M059J (cell line): ENCODE measurements around the gene C6orf136. TPM values are rescaled to one million over a fixed set of nuclear protein-coding genes. Genes with fewer than 3 reads are reported as not detected.

Experiments
- DNase-seq: peaks from one replicate; pipeline ENCODE4 v3.0.0-alpha.2; 2012; ENCODE audit warnings: low read depth
- total RNA-seq: library from RNA; depleted of rRNA; stranded (reverse); fragments of >200 nt; shearing (Covaris generic); gene quantifications from 2 replicates; pipeline ENCODE4 v1.2.3, GENCODE V29; 2014

The C6orf136 gene
- total RNA-seq, 1 experiment from 2014 or later, result 9.1 TPM

GRCh38 chr6:30615958-30616810 is 30.7 kb upstream of the C6orf136 start:
- peak; percentile 59 for DNase-seq

DNA sequence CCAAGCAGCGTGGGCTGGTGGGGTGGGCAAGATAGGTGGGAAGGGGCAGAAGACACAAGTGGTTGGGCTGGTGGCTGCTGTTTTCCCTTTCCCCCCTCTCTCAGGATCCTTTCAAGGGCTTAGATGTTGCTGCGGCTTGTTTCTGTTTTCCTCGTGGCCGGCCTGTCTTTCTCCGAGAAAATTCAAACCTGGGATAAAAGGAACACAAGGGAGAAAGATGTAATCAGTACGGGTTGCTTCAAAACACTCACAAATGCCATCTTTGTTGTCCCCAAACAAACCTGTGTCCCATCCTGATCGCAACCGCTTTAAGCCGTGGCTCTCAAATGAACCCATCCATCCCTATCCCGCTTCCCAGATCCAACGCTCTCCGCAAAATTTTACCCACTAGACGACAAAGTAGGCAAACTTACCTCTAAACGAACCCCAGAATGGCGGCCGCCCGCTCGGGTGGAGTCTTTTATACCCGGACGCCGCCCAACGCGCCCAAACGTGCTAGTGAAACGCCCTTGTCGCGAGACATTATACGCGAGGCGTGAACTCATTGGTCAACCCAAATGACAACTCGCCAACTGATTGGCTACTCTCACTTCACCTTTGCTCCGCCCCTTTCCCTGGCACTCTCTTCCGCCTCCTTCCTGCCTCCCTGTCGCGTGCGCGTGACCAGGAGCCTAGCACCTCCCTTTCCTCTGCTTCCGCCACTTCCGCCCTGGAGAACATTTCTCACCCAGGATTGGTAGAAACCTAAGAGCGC is 29.9 kb upstream of the C6orf136 start, which contains the start of gene PPP1R10:
PPP1R10 (minus strand) TSS at position 433 of the 754 bp plus-strand sequence. CDS start 7,299 bp downstream, outside the sequence.
- DNase-seq, result peak; percentile 100

- peak; percentile 99 for DNase-seq
Observed at GRCh38 chr6:30617565-30618269, 29.2 kb upstream of the C6orf136 start, which contains the start of gene MRPS18B. TSS of gene MRPS18B (plus strand) at chr6:30617840. CDS start at chr6:30617866, 26 bp downstream.

DNA sequence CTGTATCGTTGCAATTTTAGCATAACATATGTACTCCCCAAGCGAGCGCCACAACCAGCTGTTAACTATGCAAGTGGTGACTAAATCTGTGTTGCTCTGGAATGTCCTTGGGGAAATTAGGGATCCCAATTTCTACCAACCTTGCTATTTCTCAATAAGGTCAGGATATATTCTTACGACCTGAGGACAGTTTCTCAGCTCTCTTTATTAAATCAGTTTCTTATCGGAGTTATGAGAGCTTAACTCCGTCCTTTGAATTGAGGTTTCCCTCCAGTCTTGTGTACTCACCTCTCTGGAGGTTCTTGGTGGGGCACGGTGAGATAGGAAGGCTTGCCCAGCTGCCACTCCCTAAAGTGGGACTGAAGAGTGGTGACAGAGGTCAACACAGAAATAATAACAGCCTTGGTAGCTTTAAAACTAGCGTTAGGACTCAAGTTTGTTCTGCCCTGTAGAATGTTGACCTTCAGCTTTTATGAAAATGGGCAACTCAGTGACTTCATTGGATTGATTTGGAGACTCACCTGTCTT is 28.6 kb upstream of the C6orf136 start:
- DNase-seq, result no peak

DNA sequence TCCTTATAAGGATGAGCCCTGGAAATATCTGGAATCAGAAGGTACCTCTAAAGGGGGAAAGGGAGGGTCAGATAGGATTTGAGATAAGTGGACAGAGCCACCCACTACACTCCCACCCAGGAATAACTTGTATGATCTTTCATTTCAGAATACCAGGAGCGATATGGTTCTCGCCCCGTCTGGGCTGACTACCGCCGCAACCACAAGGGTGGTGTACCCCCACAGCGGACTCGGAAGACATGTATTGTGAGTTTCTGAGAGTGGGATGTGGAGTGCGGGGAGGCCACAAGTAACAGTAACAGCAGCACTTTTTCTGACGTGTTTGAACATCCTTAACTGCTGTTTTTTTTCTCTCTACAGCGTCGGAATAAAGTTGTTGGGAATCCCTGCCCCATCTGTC is 27.4 kb upstream of the C6orf136 start:
- no peak for DNase-seq

GRCh38 chr6:30625511-30625910 is 21.4 kb upstream of the C6orf136 start:
- DNase-seq, result no peak

DNA sequence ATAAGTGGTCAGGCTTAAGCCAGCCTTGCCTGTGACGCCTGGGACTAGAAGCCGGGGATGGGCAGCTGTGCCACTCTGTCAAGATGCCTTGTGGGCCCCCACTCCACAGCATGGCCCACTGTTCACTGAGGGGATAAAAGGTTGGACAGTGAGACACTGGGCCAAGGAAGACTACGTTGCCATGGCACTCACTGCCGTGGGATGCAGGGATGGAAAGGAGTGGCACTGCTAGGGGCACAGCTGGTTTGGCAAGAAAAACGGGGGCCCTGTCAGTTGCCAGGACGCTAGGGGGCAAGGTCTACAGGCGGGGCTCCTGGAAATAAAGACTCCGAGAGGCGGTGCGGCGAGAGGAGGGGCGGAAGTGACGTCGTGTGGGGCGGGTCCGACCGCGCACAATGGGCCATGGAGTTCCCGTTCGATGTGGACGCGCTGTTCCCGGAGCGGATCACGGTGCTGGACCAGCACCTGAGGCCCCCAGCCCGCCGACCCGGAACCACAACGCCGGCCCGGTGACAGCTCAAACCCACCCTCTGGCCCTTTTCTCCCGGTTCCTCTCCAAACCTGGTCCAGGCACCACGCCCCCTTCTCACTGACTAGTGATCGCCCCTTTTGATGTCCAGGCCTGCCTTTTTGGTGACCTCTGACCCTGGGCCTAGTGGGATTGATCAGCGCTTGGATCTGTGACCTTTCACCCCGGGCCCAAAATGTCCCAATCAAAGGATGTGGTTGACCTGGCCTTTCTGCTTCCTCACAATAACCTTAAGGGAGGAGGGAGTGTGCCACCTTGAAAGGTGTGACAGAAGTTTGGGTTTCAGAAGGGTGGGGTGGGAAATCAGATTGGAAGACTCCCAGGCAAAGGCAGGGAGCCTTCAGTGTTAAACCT is 20.2 kb upstream of the C6orf136 start, which contains the start of gene ATAT1:
ATAT1 (plus strand) TSS at position 391 of the 883 bp plus-strand sequence.
- DNase-seq, result peak; percentile 84

- no peak for DNase-seq
Observed at GRCh38 chr6:30635834-30636233, 11.1 kb upstream of the C6orf136 start.

- no peak for DNase-seq
Observed at GRCh38 chr6:30640481-30640880, 6.5 kb upstream of the C6orf136 start.

DNA sequence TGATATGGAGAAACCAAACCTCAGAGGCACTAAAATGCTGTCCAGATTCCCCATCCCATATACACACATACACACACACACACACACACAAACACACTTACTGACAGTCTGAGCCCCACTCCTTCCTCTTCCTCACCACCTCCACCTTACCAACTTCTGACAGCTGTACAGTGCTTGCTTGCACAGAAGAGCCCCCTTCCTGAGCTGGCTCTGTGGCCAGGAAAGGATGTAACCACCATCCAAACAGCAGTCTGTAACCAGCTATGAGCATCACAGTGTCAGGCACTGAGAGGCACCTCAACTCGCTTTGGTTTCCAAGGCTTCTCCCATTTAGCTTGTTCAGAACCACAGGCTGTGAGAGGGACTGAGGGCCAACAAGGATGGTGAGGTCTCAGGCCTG is 5.9 kb upstream of the C6orf136 start:
- no peak for DNase-seq

GRCh38 chr6:30643656-30644055 is 3.3 kb upstream of the C6orf136 start:
- DNase-seq, result no peak

DNA sequence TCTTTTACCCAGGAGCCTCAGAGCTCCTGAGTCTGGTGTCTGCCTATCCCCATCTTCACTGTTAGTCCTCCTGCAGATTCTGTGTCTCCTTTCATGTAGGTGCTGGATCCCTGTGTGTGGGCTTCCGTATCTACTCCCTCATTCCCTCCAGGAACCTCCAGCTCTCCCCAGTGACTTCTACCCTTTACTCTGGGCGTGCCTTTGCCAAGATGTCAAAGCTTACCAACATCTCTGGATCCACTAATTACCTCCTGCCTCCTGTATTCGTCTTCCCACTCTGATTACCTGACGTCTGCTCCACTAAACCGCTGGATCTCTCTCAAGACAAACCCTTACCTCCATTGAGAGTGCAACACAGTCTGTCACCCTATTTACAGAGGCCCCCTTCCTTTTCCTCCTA is 2.2 kb upstream of the C6orf136 start:
- no peak for DNase-seq

- DNase-seq, result no peak
Observed at GRCh38 chr6:30645989-30646388, 944 bp upstream of the C6orf136 start.

GRCh38 chr6:30647242-30648116 is 546 bp downstream of the C6orf136 start:
- DNase-seq, result peak; percentile 82

DNA sequence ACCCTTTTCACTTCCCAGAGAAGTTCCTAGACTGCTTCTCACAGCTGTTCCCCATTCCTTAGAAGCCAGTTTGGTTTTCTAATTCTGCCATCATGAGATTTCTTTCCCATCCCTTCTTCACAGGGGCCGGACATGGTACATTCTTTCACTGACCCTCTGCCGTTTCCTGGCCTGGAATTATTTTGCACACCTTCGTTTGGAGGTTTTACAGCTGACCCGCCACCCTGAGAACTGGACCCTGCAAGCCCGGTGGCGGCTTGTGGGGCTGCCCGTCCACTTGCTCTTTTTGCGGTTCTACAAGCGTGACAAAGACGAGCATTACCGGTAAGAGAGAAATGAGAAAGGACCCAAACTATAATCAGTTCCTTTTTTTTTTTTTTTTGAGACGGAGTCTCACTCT is 4.2 kb downstream of the C6orf136 start:
- no peak for DNase-seq

- no peak for DNase-seq
Observed at GRCh38 chr6:30654798-30655742, 8.1 kb downstream of the C6orf136 start.

- no peak for DNase-seq
Observed at GRCh38 chr6:30655743-30656094, 8.8 kb downstream of the C6orf136 start.

DNA sequence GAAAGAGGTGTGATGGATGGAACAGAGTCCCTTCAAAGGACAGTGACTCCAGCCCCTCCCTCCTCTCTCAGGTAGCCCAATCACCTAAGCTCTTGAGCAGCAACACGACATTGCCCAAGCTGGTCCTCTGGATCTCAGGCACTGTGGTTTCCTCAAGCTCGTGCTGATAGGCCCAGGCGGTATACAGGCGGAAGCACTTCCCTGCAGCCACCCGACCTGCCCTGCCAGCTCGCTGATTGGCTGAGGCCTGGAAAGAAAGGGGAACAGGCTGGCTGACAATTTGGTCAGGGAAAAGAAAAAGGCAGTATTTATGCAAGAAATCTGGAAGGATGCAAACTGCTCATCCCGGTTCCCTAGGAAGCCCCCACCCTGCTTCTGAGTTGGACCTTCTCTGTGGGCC is 9.6 kb downstream of the C6orf136 start:
- DNase-seq, result no peak

- no peak for DNase-seq
Observed at GRCh38 chr6:30657454-30657853, 10.5 kb downstream of the C6orf136 start.
